MCF 10A (cell line): ENCODE measurements around the gene ZNF567. TPM values are rescaled to one million over a fixed set of nuclear protein-coding genes. Genes with fewer than 3 reads are reported as not detected.
"Not testable (repeated sequence)": the region's sequence is repeated elsewhere in the genome, so short reads cannot be mapped to it uniquely, and the experiment has no call there.

Experiments used
- BruUV-seq: library from RNA; stranded (reverse); fragments of 400-500 nt; replicated peaks from 2 replicates; lab custom pipeline; 2021; lab: Mats Ljungman, UMichigan
- CTCF ChIA-PET: fragments of 300-600 bp; sonication (Branson Sonifier 250); formaldehyde crosslinking; extraction: SDS; loops from one replicate; lab custom pipeline; 2021; ENCODE audit warnings: antibody characterized with exemption, inconsistent platforms; lab: Yijun Ruan, JAX
- POLR2A ChIA-PET: fragments of 300-600, 350-650 bp; sonication (Branson Sonifier 250); formaldehyde crosslinking; extraction: SDS; loops from one replicate; lab custom pipeline; 2020; ENCODE audit warnings: antibody characterized with exemption, inconsistent platforms; lab: Yijun Ruan, JAX
- DNase-seq: peaks from one replicate; pipeline ENCODE4 v3.0.0-alpha.2; 2018; ENCODE audit not compliant: unreplicated experiment
- H3K27ac Mint-ChIP-seq: one replicate; pipeline ENCODE4 v1.8.0; 2022; ENCODE audit warnings: mild to moderate bottlenecking, low read depth, mixed read lengths; ENCODE audit not compliant: unreplicated experiment
- H3K27me3 Mint-ChIP-seq: one replicate; pipeline ENCODE4 v1.8.0; 2022; ENCODE audit warnings: mixed read lengths; ENCODE audit not compliant: insufficient read depth, unreplicated experiment
- H3K36me3 Mint-ChIP-seq: one replicate; pipeline ENCODE4 v1.8.0; 2022; ENCODE audit warnings: mild to moderate bottlenecking, moderate library complexity, mixed read lengths; ENCODE audit not compliant: insufficient read depth, unreplicated experiment
- H3K4me1 Mint-ChIP-seq: one replicate; pipeline ENCODE4 v1.8.0; 2022; ENCODE audit warnings: mixed read lengths; ENCODE audit not compliant: insufficient read depth, unreplicated experiment
- H3K4me3 Mint-ChIP-seq: one replicate; pipeline ENCODE4 v1.8.0; 2022; ENCODE audit warnings: mild to moderate bottlenecking, moderate library complexity, mixed read lengths; ENCODE audit not compliant: unreplicated experiment
- H3K9me3 Mint-ChIP-seq: one replicate; pipeline ENCODE4 v1.8.0; 2022; ENCODE audit warnings: mixed read lengths; ENCODE audit not compliant: unreplicated experiment
- CTCF ChIP-seq: fragments of 200-600 bp; IDR thresholded peaks from one replicate; pipeline ENCODE4 v1.8.0; 2022; ENCODE audit warnings: antibody characterized with exemption, mild to moderate bottlenecking; ENCODE audit not compliant: unreplicated experiment
- intact Hi-C: fragments of 100-400 bp; cut with micrococcal nuclease; formaldehyde crosslinking; loops from 2 replicates; pipeline ENCODE4 v1.14.1; 2022
- total RNA-seq: library from RNA; stranded (reverse); gene quantifications from 2 replicates; pipeline ENCODE4 v1.2.3, GENCODE V29; 2022

Gene ZNF567
- total RNA-seq, 1 experiment from 2014 or later: 6.6 TPM

GRCh38 chr19:36748431-36749275, 61.2 kb downstream of the ZNF567 start:
- ChIA-PET POLR2A (interaction anchor here (0.7 kb wide), 1 partner anchor 101 kb away, joined by 3 read pairs; no protein-coding TSS in a partner anchor), CTCF (no interaction called here)
- Mint-ChIP-seq H3K4me3 (no peak overlapping the region), H3K27me3 (no peaks in the 10 kb centered on the region), H3K9me3 (peaks cover 34% of the 10 kb centered on the region), H3K27ac (no peak overlapping the region), H3K36me3 (peaks cover 18% of the 10 kb centered on the region), H3K4me1 (no peaks in the 10 kb centered on the region)
- TF ChIP-seq CTCF: no peak
- DNase-seq: no peak
- no TSS peak for BruUV-seq
- intact Hi-C loops: no loop called here

GRCh38 chr19:36749613-36750012, 62.2 kb downstream of the ZNF567 start:
- DNase-seq, H3K27ac Mint-ChIP-seq, POLR2A ChIA-PET, H3K4me3 Mint-ChIP-seq, CTCF ChIA-PET, intact Hi-C loops, H3K27me3 Mint-ChIP-seq, BruUV-seq, H3K4me1 Mint-ChIP-seq: not testable (repeated sequence)
- Mint-ChIP-seq H3K36me3 (peaks cover 18% of the 10 kb centered on the region), H3K9me3 (peaks cover 39% of the 10 kb centered on the region)

GRCh38 chr19:36750066-36750691, 62.8 kb downstream of the ZNF567 start:
- Mint-ChIP-seq H3K4me3 (no peak overlapping the region), H3K27ac (no peak overlapping the region), H3K9me3 (peaks cover 39% of the 10 kb centered on the region), H3K4me1 (no peaks in the 10 kb centered on the region), H3K36me3 (peaks cover 18% of the 10 kb centered on the region), H3K27me3 (no peaks in the 10 kb centered on the region)
- no peak for TF ChIP-seq CTCF
- no TSS peak for BruUV-seq
- no peak for DNase-seq
- CTCF ChIA-PET: no interaction called here
- intact Hi-C loops: no loop called here
- POLR2A ChIA-PET: no interaction called here

Other genes starting within 250 kb of the ZNF567 start
- 3.9 and 6.6 TPM in 2 replicates for gene ZNF566, start 198.1 kb upstream of the ZNF567 start, total RNA-seq
- 13.8 and 14.5 TPM in 2 replicates for gene ZNF260, start 159.3 kb upstream of the ZNF567 start, total RNA-seq
- 11.4 and 12.8 TPM in 2 replicates for gene ZNF529, start 114.3 kb upstream of the ZNF567 start, total RNA-seq
- gene ZNF382, start 82.3 kb upstream of the ZNF567 start, total RNA-seq: 0.51 and 0.81 TPM in 2 replicates
- 7.3 and 9.6 TPM in 2 replicates for gene ZNF461, start 20.8 kb upstream of the ZNF567 start, total RNA-seq
- gene ZNF850, start 85.2 kb downstream of the ZNF567 start, total RNA-seq: 0.84 and 1.2 TPM in 2 replicates
- gene ZNF790, start 150.8 kb downstream of the ZNF567 start, total RNA-seq: 8.2 and 8.7 TPM in 2 replicates
- gene ZNF345, start 163.3 kb downstream of the ZNF567 start, total RNA-seq: 1.1 and 2.0 TPM in 2 replicates
- gene ZNF829, start 228.7 kb downstream of the ZNF567 start, total RNA-seq: 3.3 and 3.7 TPM in 2 replicates
- gene ZNF568, start 228.7 kb downstream of the ZNF567 start, total RNA-seq: 7.6 and 8.5 TPM in 2 replicates